ENCODE results near the gene FMN1.

FMN1 gene

DNA sequence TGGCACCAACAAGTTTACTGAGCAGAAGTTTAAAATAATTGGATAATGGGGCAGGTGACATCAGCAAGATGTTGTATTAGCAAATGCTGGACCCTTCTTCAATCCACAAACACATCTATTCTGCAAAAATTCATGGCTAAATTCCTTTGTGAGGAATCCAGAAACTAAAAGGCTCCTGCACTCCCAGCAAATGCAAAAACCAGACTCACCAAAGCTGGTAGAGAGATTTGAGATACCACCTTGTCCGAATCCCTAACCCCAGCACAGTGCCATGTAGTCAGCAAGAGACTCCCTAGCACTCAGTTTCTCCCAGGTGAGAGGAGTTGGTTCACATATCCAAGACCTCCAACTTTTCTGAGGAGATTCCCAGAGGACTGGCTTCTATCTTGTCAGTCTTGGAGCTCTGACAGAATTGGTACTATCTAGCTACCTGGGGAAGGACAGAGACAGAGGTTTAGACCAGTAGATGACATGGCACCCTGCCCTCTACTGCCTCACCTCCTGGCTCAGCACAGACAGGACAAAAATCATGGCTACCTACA lies 454.9 kb downstream of the FMN1 start:
- DNase-seq, result no peak

DNA sequence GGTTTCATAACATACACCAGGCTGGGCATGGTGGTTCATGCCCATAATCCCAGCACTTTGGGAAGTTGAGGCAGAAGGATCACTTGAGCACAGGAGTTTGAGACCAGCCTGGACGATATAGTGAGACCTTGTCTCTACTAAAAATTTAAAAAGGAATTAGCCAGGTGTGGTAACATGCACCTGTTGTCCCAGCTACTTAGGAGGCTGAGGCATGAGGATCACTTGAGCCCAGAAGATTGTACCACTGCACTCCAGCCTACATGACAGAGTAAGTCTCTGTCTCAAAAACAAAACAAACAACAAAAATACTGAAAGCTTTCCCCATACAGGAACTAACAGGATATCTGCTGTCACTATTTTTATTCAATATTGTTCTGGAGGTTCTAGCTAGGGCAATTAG lies 455.8 kb downstream of the FMN1 start:
- DNase-seq, result no peak

DNA sequence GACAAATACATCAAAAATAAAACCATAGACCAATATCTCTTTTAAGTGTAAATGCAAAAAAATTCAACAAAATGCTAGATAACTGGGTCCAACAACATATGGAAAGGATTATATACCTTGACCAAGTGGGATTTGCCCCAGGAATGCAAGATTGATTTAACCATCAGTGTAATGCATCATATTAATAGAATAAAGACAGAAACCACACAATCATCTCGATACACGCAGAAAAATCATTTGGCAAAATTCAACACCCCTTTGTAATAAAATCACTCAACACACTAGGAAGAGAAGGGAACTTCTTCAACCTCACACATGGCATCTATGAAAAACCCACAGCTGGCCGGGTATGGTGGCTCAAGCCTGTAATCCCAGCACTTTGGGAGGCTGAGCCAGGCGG lies 457.2 kb downstream of the FMN1 start:
- DNase-seq, result no peak

DNA sequence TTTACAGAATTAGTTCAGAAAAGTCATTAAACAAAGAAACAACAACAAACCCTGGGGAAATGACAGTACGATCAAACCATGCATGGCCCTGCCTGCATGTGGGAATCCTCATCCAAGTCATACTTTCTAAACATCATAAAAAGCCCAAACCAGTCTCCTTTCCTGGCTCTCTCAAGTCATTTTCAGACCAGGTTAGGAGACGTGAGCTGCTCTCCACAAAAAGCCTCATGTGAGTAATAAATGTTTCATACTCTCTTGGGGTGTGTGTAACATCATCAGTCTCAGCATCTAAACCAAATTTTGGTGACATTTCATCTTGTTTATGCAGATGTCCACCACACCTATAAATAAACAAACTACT lies 457.8 kb downstream of the FMN1 start:
- no peak for DNase-seq

DNA sequence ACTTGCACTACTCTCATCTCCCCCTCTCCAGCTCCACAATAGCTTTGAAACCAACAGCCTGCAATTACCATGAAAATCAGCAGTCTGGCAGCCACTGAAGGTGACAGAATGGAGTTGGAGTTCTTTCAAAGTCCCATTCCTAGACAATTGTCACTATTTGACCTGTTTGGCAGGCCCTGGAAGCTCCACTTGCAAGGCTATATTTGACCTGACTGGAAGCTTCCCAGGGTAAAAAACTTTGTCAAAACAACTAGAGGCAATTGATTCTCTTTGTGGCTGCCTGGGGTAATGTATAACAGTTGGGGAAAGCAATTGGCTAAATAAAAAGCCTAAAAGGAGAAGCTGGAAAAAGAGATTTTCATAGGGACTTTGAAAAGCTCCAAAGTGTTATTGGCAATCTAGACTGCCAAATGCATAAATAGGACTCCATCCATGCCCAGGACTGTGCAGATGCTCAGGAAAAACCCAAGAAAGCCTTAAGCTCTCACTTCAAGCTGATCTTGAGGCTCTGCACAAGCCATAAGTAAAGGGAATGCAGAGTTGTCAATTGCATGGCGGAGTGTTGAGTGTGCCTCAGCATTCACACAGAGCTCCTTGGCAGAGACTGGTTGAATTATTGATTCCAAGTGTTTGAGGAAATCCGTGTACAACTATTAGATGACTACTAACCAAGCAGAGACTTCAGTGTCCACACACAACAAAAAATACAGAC lies 458.4 kb downstream of the FMN1 start:
- DNase-seq, result no peak

- no peak for DNase-seq
These were observed 461.2 kb downstream of the FMN1 start for GRCh38 chr15:32733281-32733680.

GRCh38 chr15:32732574-32733157 lies 461.8 kb downstream of the FMN1 start:
- no peak for DNase-seq

DNA sequence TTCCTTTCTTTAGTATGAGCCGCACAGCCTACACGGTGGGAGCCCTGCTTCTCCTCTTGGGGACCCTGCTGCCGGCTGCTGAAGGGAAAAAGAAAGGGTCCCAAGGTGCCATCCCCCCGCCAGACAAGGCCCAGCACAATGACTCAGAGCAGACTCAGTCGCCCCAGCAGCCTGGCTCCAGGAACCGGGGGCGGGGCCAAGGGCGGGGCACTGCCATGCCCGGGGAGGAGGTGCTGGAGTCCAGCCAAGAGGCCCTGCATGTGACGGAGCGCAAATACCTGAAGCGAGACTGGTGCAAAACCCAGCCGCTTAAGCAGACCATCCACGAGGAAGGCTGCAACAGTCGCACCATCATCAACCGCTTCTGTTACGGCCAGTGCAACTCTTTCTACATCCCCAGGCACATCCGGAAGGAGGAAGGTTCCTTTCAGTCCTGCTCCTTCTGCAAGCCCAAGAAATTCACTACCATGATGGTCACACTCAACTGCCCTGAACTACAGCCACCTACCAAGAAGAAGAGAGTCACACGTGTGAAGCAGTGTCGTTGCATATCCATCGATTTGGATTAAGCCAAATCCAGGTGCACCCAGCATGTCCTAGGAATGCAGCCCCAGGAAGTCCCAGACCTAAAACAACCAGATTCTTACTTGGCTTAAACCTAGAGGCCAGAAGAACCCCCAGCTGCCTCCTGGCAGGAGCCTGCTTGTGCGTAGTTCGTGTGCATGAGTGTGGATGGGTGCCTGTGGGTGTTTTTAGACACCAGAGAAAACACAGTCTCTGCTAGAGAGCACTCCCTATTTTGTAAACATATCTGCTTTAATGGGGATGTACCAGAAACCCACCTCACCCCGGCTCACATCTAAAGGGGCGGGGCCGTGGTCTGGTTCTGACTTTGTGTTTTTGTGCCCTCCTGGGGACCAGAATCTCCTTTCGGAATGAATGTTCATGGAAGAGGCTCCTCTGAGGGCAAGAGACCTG lies 463.5 kb downstream of the FMN1 start:
- no peak for DNase-seq

DNA sequence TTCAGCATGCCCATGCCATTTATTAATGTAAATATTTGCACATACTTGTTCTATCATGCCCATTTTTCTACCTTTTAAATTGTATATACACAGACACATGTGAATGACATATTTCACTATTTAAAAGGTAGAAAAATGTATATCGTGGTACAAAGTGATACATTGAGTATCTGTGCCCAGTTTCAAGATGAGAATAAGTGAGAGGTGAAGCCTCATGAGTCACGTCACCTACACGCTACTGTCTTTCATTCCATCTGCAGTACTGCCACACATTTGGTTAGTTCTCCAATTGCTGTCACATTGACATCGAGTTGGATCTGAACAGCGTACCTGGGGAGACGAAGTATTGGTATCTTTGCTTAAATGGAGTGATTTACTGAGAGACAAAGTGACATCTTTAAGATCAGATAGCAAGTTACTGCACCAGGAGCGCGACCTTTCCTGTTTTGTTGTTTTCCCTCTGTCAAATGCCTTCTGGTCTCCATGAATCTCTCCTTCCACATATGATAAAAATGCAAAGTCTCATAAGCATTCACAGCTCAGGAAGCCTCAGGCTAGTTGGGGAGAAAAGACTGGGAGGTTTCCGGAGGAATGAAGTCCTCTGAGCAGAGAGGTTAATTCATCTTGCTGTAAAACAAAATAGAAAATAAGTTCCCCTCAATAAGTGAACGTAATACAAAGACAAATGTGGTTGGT lies 464.7 kb downstream of the FMN1 start:
- DNase-seq, result no peak

GRCh38 chr15:32723171-32723948 lies 471.2 kb downstream of the FMN1 start:
- DNase-seq, result no peak

DNA sequence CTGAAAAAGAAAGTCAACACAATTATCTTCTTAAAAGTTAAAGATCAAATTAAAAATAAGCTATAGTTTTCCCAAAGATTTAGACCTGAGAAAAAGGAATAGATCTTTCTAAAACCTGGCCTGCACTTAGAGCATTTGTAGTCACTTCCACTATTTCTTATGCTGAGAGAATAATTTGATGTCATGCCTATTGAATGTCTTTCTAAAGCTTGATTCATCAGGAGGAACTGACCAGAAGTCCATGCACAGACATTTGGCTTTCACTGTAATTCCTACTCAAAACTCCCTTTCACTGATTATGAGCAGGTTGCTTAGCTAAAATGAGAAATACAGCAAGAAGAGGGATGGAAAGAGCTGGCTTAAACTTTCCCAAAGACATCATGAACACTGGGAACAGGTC lies 472.4 kb downstream of the FMN1 start:
- no peak for DNase-seq

GRCh38 chr15:32721596-32721995 lies 472.9 kb downstream of the FMN1 start:
- no peak for DNase-seq

GRCh38 chr15:32718821-32719716 lies 475.4 kb downstream of the FMN1 start:
- DNase-seq, result no peak

DNA sequence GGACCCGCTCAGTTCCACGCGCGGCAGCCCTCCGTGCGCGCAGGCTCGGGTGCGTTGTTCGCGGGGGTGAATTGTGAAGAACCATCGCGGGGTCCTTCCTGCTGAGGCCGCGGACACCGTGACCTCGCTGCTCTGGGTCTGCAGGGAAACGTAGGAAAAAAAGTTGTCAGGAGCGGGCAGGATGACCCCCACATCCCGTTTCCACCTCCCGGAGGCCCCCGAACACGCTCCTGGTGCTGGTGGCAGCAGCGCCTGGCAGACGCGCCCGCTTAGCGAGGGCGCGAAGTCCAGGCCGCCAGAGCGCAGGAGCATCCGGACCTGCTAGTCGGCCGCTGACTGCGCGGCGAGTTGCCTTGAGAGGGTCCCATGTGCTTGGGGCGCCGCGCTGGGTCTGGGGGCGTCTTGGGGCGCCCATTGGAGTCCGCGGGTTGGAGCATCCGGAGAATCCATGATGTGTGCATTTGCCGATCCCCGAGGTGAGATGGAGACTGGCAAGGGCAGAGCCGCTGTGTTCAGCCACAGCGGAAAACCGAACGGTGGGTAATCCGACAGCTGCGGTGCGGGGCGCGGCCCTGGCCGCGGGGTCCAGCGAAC lies 476.2 kb downstream of the FMN1 start:
- DNase-seq, result no peak

GRCh38 chr15:32717426-32718226 lies 476.9 kb downstream of the FMN1 start, which contains the start of gene GREM1:
GREM1 (plus strand) TSS chr15:32718004; CDS start chr15:32730691, 12,687 bp downstream.
- DNase-seq, result no peak

- no peak for DNase-seq
These were observed 477.5 kb downstream of the FMN1 start for GRCh38 chr15:32716915-32717425.

DNA sequence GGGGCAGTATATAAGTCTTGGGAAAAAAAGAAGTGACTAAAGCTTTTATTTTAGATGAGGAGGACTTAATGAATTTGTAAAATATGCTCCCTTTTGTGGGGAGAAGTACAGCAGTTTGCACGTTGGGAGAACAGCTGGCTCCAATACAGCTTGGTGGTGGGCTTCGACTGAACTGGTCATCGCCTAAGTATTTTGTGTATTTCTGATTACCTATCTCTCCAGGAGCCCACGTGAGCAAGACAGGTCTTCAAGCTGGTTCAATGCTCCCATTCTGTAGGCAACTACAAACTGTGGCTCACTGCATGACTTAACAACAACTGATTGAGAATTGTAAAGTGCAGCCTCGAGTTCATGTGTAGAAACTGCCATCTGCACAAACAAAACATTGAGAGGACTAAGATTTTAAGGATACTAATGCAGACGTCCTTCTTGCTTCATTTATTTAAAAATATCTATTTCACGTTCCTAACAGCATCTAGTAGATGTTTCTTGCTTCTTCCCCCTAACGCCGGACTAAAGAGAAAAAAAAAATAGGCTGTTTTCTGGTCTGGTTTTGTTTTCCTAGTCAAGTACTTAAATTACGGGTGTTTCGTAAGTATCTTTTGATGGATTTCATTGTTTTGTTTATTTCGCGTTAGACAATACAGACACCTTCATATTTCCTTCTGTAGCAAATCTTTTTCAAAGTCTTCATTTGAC lies 478.1 kb downstream of the FMN1 start:
- no peak for DNase-seq

Data from effector CD4-positive, alpha-beta T cell (primary cell).